NCI-H1930 (cell line): ENCODE measurements around the gene MS4A6E.
"Not testable (repeated sequence)": the region's sequence is repeated elsewhere in the genome, so short reads cannot be mapped to it uniquely, and the experiment has no call there.

Source experiments
- DNase-seq, 2 experiments: peaks; one replicate each; lab custom pipeline; 2025; lab: John Stamatoyannopoulos, UW

Gene MS4A6E, protein sequence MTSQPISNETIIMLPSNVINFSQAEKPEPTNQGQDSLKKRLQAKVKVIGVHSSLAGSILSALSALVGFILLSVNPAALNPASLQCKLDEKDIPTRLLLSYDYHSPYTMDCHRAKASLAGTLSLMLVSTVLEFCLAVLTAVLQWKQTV

GRCh38 chr11:60326955-60327354, at the start of gene MS4A6E:
TSS of gene MS4A6E (plus strand) at chr11:60327255. CDS start at chr11:60334896, 7,641 bp downstream.
- no peak for DNase-seq

GRCh38 chr11:60280412-60280811, 46.6 kb upstream of the MS4A6E start, which contains the start of gene MS4A4A:
TSS of gene MS4A4A (plus strand) at chr11:60280666. CDS start at chr11:60280676, 10 bp downstream.
- no peak for DNase-seq

GRCh38 chr11:60281485-60281884, 45.6 kb upstream of the MS4A6E start:
- no peak for DNase-seq

DNA sequence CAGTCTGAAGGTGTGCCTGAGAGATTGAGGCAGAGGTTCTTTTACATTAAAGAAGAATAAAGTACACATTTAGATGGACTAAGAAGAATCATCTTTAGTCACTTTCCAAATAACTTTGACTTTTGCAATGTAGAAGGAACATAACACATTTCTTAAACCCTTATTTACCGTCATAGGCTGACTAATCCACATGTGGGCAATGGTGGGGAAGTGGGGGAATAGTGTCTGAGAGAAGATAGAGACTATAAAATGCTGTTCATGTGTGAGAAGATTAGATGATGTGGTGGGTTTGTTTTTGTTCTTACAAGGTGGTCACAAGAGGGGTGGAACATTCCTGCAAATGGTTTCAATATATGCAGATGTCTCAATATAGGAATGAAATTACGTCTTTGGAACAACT, 44.8 kb upstream of the MS4A6E start:
- DNase-seq: no peak

GRCh38 chr11:60285411-60286126, 41.5 kb upstream of the MS4A6E start:
- DNase-seq: not testable (repeated sequence)

DNA sequence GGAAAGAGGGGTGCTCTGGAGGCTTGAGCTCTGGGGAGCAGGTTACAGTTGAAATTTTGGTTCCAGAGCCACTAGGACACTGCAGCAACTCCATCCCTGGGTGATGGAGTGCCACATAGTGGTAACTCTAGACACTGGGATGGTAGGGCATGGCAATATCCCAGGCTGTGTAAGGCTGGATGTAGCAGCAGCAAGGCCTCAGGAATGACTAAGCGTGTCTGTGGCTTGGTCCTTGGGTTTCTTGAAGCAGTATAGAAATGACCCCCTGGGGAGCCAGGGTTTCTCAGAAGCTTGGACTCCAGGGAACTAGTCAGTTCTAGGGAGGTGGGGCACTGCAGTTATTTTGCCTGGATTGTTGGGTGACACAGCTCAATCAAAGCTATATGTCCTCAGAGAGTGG, 38.5 kb upstream of the MS4A6E start:
- DNase-seq: no peak

- DNase-seq: no peak
These were observed 34.9 kb upstream of the MS4A6E start for GRCh38 chr11:60292145-60292544.

GRCh38 chr11:60301178-60301577, 25.9 kb upstream of the MS4A6E start:
- DNase-seq: no peak

DNA sequence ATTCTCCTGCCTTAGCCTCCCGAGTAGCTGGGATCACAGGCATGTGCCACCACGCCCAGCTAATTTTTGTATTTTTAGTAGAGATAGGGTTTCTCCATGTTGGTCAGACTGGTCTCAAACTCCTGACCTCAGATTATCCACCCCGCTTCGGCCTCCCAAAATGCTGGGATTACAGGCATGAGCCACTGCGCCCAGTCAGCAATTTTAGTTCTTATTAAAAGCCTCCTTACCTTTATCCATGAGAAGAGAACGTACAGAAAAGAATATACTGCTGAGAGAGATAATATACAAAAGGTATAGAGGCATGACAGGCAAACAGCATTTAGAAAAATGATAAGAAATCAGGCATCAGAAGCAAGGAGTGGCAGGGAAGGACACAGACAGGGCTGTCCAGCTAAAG, 25.2 kb upstream of the MS4A6E start:
- DNase-seq: not testable (repeated sequence)

- DNase-seq: no peak
These were observed 23.4 kb upstream of the MS4A6E start for GRCh38 chr11:60303661-60304060.

GRCh38 chr11:60305906-60306619, 21.0 kb upstream of the MS4A6E start:
- no peak for DNase-seq

DNA sequence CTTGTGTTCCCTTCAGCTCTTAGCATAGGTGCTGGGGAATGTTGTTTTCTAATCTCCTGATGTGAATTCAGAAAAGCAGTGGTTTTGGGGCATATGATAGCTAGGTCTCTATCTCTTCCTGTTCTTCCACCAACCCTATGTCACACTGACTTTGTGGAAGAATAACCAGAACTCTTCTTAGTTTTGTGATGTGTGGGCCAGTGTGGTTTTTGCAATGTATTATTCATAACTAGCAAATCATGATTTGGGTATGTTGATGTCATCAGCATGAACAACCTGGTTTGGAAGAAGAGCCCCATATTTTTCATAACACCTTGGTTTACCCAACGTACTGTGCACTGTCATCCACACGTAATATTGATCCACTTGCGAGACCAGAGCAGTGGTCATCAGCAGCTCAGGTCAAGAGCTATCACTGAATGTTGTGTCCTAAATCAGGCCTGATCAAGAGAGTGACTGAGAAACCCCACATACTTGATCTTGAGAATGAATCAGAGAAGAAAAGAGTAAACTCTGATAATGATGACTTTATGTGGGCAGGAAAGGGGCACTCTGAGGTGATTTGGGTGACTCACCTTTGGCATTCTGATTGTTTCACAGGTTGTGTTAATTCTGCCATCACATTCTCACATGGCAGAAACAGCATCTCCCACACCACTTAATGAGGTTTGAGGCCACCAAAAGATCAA, 19.4 kb upstream of the MS4A6E start:
- no peak for DNase-seq

GRCh38 chr11:60310407-60310998, 16.6 kb upstream of the MS4A6E start:
- DNase-seq: no peak

GRCh38 chr11:60314635-60315321, 12.3 kb upstream of the MS4A6E start:
- DNase-seq: no peak

DNA sequence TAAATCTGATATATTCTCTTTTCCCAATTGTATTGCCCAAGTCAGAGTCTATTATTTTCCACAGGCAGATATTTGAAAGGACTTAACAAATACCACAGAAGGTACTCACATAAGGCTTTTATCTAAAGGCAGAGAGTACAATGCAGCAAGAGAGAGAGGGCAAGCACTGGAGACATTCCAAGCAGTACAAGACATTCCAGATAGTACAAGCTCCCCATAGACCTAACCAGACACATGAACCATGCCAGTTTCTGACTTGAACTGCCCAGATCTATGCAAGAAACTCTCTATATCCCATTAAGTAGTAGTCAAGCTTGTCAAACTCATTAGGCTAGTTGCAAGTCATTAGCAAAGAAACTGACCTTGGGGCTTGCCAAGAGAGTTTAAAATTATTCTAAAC, 11.2 kb upstream of the MS4A6E start:
- DNase-seq: no peak

DNA sequence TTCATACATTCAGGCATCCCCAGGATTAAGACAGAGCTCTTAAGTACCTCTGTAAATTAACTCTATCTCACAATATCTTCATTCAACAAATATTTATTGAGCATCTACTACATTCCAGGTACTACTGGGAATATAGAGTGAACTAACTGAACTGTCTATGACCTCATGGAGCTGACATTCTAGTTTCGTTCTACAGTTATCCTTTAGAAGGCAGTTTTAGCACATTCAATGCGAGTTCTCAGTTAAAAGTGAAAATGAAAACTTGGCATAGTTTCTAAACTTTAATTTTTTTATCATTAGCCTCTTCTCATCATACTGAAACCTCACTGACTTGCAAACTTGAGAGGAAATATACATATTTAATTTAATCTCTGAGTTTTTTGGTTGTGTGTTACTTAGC, 10.7 kb upstream of the MS4A6E start:
- DNase-seq: no peak

- no peak for DNase-seq
These were observed 8.3 kb upstream of the MS4A6E start for GRCh38 chr11:60318726-60319125.

DNA sequence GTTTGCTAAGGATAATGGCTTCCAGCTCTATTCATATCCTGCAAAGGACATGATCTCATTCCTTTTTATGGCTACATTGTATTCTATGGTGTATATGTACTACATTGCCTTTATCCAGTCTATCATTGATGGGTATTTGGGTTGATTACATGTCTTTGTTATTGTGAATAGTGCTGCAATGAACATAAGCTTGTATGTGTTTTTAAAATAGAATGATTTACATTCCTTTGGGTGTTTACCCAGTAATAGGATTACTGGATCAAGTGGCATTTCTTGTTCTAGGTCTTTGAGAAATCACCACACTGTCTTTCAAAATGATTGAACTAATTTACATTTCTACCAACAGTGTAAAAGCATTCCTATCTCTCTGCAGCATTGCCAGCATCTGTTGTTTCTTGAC, 6.0 kb upstream of the MS4A6E start:
- DNase-seq: no peak

DNA sequence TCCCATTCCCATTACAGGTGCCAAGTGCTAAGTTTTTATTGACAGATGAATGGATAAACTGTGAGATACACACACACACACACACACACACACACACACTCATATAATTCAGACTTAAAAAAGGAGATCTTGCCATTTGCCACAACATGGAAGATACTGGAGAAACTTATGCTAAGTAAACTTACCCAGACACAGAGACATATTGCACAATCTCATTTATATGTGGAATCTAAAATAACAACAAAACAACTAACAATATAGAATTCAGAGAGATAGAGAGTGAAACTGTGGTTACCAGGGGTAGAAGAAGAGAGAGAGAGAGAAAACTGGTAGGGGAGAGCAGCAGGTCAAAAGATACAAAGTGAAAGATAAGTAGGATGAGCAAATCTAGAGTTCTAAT, 1.4 kb downstream of the MS4A6E start:
- DNase-seq: no peak

DNA sequence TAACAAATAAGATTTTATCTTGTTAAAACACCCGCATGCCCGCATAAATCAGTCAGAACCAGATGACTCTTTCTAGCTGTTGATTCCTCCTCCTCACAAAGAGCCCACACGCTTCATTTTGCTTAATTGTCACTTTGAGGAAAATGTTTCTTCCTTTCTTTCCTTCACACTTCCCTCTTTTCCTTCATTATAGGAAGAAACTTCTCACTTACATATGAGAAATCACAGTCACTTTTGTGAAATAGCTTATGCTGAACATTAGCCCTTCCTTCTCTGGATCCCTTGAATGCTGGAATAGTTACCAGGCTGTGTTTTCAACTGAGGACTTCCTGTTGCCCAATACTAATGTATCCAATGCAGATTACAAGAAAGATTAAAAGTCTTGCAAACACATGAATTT, 5.8 kb downstream of the MS4A6E start:
- no peak for DNase-seq

DNA sequence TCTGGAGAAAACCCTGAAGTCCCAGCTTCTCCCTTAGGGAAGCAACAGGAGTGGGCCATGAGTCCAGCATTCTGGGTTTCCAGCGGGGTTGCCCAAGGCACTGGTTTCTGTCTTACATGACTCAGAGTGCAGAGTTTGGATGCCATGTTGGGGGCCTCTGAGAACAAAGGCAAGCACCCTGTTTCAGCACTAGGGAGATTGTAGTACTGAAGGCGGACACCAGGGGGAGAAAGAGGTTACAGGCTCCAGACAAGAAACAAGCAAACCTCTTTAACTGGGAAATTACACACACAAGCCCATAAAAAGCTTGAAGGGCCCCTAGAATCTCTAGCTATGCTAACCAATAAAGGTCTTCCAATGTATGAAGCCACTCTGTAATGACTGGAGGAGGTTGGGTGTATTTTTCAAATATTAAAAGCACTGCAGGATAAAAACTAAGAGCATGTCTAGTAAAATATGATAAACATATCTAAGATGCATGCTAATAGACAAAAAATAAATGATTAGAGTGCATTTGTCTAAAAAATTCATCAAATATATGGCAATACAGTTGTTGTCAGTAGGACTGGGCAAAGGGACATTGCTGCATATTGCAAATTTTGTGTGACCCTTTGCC, 7.1 kb downstream of the MS4A6E start:
- peak; percentile 13 to 36 for DNase-seq
